GM12892 (cell line): Measurements from ENCODE around the gene AUP1.

Experiments
- DNase-seq: peaks from one replicate; pipeline ENCODE4 v3.0.0; 2011; ENCODE audit not compliant: insufficient read length
- FAIRE-seq: peaks from 2 replicates; lab custom pipeline; 2011; peaks lifted over from hg19 to GRCh38; lab: Jason Lieb, UNC
- POLR2A ChIP-seq: IDR thresholded peaks from 2 replicates; pipeline ENCODE4 v1.6.1; 2011; ENCODE audit warnings: low read depth, low read length, control low read depth
- POLR2AphosphoS5 ChIP-seq: IDR thresholded peaks from 2 replicates; pipeline ENCODE4 v1.6.1; 2011; ENCODE audit warnings: low read depth, low read length, control low read depth
- TAF1 ChIP-seq: IDR thresholded peaks from 2 replicates; pipeline ENCODE4 v1.6.1; 2011; ENCODE audit warnings: low read depth, mild to moderate bottlenecking, control low read depth, low read length, borderline replicate concordance

The AUP1 gene

GRCh38 chr2:74548285-74548899 is 18.9 kb upstream of the AUP1 start:
- DNase-seq (no peak), FAIRE-seq (no peak)
- no peak for TF ChIP-seq POLR2AphosphoS5

- FAIRE-seq (no peak), DNase-seq (no peak)
- TF ChIP-seq TAF1 (no peak), POLR2A (no peak), POLR2AphosphoS5 (no peak)
These were observed 16.5 kb upstream of the AUP1 start for GRCh38 chr2:74546004-74546403.

- TF ChIP-seq TAF1 (no peak), POLR2A (no peak), POLR2AphosphoS5 (no peak)
- no peak for DNase-seq
- no peak for FAIRE-seq
These were observed 15.1 kb upstream of the AUP1 start for GRCh38 chr2:74544634-74545033.

- FAIRE-seq: no peak
- no peak for DNase-seq
- TF ChIP-seq TAF1 (no peak), POLR2AphosphoS5 (no peak), POLR2A (no peak)
These were observed 13.5 kb upstream of the AUP1 start for GRCh38 chr2:74542978-74543377.

GRCh38 chr2:74540291-74540690 is 10.8 kb upstream of the AUP1 start:
- DNase-seq (no peak), FAIRE-seq (no peak)
- TF ChIP-seq POLR2AphosphoS5 (0 out of 2 replicates have a peak, but pooled peaks have one; percentile 2), POLR2A (no peak)

- DNase-seq: no peak
- FAIRE-seq: peak; percentile 9
- TF ChIP-seq POLR2AphosphoS5 (0 out of 2 replicates have a peak, but pooled peaks have one; percentile 12), TAF1 (no peak)
These were observed 9.4 kb upstream of the AUP1 start for GRCh38 chr2:74538881-74539339.

- TF ChIP-seq POLR2A (no peak; the same call in 1 of the 2 replicates), POLR2AphosphoS5 (no peak)
- DNase-seq: no peak
- peak; percentile 27 for FAIRE-seq
These were observed 7.6 kb upstream of the AUP1 start for GRCh38 chr2:74537140-74537539.

GRCh38 chr2:74536166-74536950 is 6.9 kb upstream of the AUP1 start:
- no peak for DNase-seq
- TF ChIP-seq TAF1: no peak
- TF ChIP-seq POLR2A: no peak
- TF ChIP-seq POLR2AphosphoS5: no peak
- no peak for FAIRE-seq

- FAIRE-seq: no peak
- TF ChIP-seq TAF1 (no peak), POLR2A (no peak), POLR2AphosphoS5 (no peak)
- DNase-seq: no peak
These were observed 6.0 kb upstream of the AUP1 start for GRCh38 chr2:74535440-74535965.

GRCh38 chr2:74534411-74534810 is 4.9 kb upstream of the AUP1 start:
- TF ChIP-seq TAF1: no peak
- 0 out of 2 replicates have a peak, but pooled peaks have one; percentile 12 for TF ChIP-seq POLR2A
- peak; percentile 44 for TF ChIP-seq POLR2AphosphoS5
- DNase-seq (no peak), FAIRE-seq (no peak)

- FAIRE-seq: no peak
- TF ChIP-seq POLR2AphosphoS5: 0 out of 2 replicates have a peak, but pooled peaks have one; percentile 45
- TF ChIP-seq TAF1: no peak
- TF ChIP-seq POLR2A: peak; percentile 42; the same call in 1 of the 2 replicates
- no peak for DNase-seq
These were observed 4.0 kb upstream of the AUP1 start for GRCh38 chr2:74533464-74533863.

- TF ChIP-seq POLR2AphosphoS5 (no peak), POLR2A (no peak), TAF1 (no peak)
- no peak for DNase-seq
- FAIRE-seq: no peak
These were observed 2.7 kb upstream of the AUP1 start for GRCh38 chr2:74532222-74532621.
